Prostate gland (tissue), 2 donors: ENCODE results near the gene SMIM22.

Experiments
- CTCF ChIP-seq, 4 experiments: fragments of 200-600 bp in 2 of 4; fragments of 450-650 bp in 2 of 4; sonication (generic) in 2 of 4; IDR thresholded peaks; 1 replicate in 3 of 4; 2 replicates in 1 of 4; pipeline ENCODE4 v1.5.1; 2016 to 2019; ENCODE audit warnings: antibody characterized with exemption in 4 of 4, mild to moderate bottlenecking in 2 of 4, moderate library complexity in 2 of 4
- POLR2A ChIP-seq: fragments of 450-650 bp; IDR thresholded peaks from one replicate; pipeline ENCODE4 v1.6.1; 2016; ENCODE audit warnings: antibody characterized with exemption, mild to moderate bottlenecking
- POLR2AphosphoS5 ChIP-seq: sonication (generic); formaldehyde crosslinking; IDR thresholded peaks from one replicate; pipeline ENCODE4 v1.6.1; 2017; ENCODE audit warnings: antibody characterized with exemption

- TF ChIP-seq CTCF (IDR thresholded peaks at IDR 0.05), result no peak
- TF ChIP-seq POLR2AphosphoS5, result no peak
- TF ChIP-seq POLR2A, result no peak
Observed at GRCh38 chr16:4799171-4799855, 4.1 kb downstream of the SMIM22 start.
